Hepatocyte (in vitro differentiated cells): Measurements from ENCODE around the gene TMEM191C. TPM values are rescaled to one million over a fixed set of nuclear protein-coding genes. Genes with fewer than 3 reads are reported as not detected.
"Not testable (repeated sequence)": the region's sequence is repeated elsewhere in the genome, so short reads cannot be mapped to it uniquely, and the experiment has no call there.

Source experiments
- DNase-seq: peaks from one replicate; pipeline ENCODE4 v3.0.0-alpha.2; 2016; ENCODE audit warnings: low spot score
- H2AFZ ChIP-seq: fragments of 200-600 bp; sonication (generic); 2 replicates; pipeline ENCODE4 v1.6.0; 2016; ENCODE audit warnings: antibody characterized with exemption, mild to moderate bottlenecking
- H3K27ac ChIP-seq: fragments of 200-600 bp; sonication (generic); 2 replicates; pipeline ENCODE4 v1.5.1; 2016; ENCODE audit warnings: mild to moderate bottlenecking
- H3K27me3 ChIP-seq: fragments of 200-600 bp; sonication (generic); 2 replicates; pipeline ENCODE4 v1.6.1; 2016
- H3K36me3 ChIP-seq: fragments of 200-600 bp; sonication (generic); replicated peaks from 2 replicates; pipeline ENCODE4 v1.5.1; 2016; ENCODE audit warnings: low read depth; ENCODE audit not compliant: insufficient read depth
- H3K4me1 ChIP-seq: fragments of 200-600 bp; sonication (generic); 2 replicates; pipeline ENCODE4 v1.5.1; 2016; ENCODE audit warnings: mild to moderate bottlenecking, moderate library complexity; ENCODE audit not compliant: insufficient read depth
- H3K4me2 ChIP-seq: fragments of 200-600 bp; sonication (generic); 2 replicates; pipeline ENCODE4 v1.6.0; 2016
- H3K4me3 ChIP-seq: fragments of 200-600 bp; sonication (generic); 2 replicates; pipeline ENCODE4 v1.5.1; 2016; ENCODE audit warnings: mild to moderate bottlenecking
- H3K79me2 ChIP-seq: fragments of 200-600 bp; sonication (generic); 2 replicates; pipeline ENCODE4 v1.6.0; 2017; ENCODE audit warnings: mild to moderate bottlenecking
- H3K9me2 ChIP-seq: fragments of 200-600 bp; sonication (generic); replicated peaks from 2 replicates; pipeline ENCODE4 v1.6.0; 2017; ENCODE audit warnings: mild to moderate bottlenecking; ENCODE audit not compliant: insufficient read depth
- H3K9me3 ChIP-seq: fragments of 200-600 bp; sonication (generic); 2 replicates; pipeline ENCODE4 v1.5.1; 2016; ENCODE audit warnings: low read depth, mild to moderate bottlenecking
- H4K20me1 ChIP-seq: fragments of 200-600 bp; sonication (generic); 2 replicates; pipeline ENCODE4 v1.6.0; 2016; ENCODE audit warnings: mild to moderate bottlenecking; ENCODE audit not compliant: insufficient read depth, poor library complexity, severe bottlenecking
- WGBS: methylation state at CpG from one replicate; pipeline ENCODE4 v1.1.6; 2016; ENCODE audit warnings: low lambda C conversion rate; ENCODE audit errors: missing lambda C conversion rate; 5-methylcytosine and 5-hydroxymethylcytosine counted together
- polyA plus RNA-seq: library from polyadenylated mRNA; unstranded; fragments of >200 nt; fragmentation: Nextera tagmentation; extraction: Ambion mirVana; gene quantifications from 2 replicates; pipeline ENCODE4 v1.2.1, GENCODE V29; 2016
- total RNA-seq: library from RNA; depleted of rRNA; stranded (reverse); fragments of >200 nt; gene quantifications from 2 replicates; pipeline ENCODE4 v1.2.3, GENCODE V29; 2014

Gene TMEM191C
- total and polyA plus RNA-seq, 2 experiments from 2014 or later = 3.9 to 13.4 TPM

DNA sequence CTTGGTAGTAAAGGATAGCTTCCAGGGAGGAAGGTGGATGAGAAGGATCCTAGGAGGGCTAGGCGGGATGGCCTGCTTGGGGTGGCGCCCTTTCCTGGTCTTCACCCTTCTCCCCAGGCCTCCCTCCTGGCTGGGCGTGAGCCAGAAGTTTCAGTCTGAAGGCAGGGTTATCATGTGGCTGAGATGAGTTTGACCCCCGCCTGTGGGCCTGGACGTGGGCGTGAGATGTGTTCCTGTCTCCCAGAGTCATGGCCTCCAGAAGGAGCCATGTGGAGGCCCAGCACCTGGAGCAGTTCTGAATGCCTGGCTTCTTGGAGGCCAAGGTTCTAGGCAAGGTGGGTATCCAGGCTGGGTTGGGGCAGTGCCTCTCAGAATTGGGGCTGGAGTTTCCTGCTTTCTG is 29.2 kb upstream of the TMEM191C start:
- not testable (repeated sequence) for H3K4me1 ChIP-seq, H3K9me2 ChIP-seq, H3K4me2 ChIP-seq, H3K27ac ChIP-seq, H2AFZ ChIP-seq, DNase-seq, H4K20me1 ChIP-seq, H3K36me3 ChIP-seq, H3K9me3 ChIP-seq, H3K27me3 ChIP-seq, H3K79me2 ChIP-seq, H3K4me3 ChIP-seq
- 92% methylated on average over 5 of the region's 6 CpGs for WGBS

DNA sequence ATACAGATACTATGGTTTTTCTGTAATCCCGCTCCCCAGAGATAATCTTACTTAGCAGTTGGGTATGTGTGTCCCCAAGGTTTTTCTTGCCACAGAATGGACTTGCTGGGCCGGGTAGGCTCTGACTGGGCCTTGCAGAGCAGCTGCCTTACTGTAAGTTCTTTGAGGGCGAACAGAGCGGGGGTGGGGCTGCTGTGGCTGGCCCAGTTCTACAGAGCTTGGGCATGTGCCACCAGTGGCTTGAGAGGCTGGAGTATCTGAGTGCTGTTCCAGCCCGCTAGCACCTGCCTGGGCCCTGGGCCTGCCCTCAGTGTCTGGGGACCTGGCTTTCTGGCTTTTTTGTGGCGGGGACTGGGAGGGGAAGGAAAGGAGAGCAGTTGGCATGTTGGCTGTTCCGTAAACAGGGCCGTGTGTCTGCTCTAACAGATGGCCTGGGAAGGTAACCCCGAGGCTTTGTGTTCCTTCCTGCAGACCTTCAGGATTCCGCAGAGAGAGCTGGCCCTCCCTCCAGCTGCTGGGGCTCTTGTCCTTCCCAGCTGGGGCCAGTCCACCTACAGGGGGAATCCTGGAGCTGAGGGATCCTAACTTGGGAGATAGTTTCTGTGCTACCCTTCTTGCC is 27.1 kb upstream of the TMEM191C start:
- not testable (repeated sequence) for H3K4me3 ChIP-seq, H3K9me2 ChIP-seq
- WGBS = no CpG with 5 or more reads among the region's 10 CpGs

DNA sequence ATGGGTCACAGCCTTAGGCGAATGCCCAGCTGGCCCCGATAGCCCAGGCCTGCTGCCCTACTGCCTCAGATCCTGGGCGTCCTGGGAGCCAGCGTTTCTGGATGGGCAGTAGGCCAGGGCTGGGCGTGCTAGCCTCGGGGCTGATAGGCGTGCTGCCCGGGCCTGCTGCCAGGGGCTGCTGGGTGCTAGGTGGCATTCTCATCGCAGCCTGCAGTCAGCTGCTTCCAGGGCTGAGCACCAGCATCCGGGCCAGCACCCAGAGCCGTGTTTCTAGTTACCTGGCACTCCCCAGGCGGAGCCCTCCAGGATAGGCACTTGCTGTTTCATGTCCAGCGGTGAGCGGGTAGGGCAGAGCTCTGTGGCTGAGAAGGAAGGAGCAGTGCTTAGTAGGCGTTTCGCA is 26.5 kb upstream of the TMEM191C start:
- H2AFZ ChIP-seq, H3K4me3 ChIP-seq, H3K9me2 ChIP-seq, H3K27ac ChIP-seq, H3K4me2 ChIP-seq, H3K4me1 ChIP-seq, H3K36me3 ChIP-seq, H3K27me3 ChIP-seq, H3K9me3 ChIP-seq, DNase-seq: not testable (repeated sequence)
- WGBS = no CpG with 5 or more reads among the region's 16 CpGs
- peaks cover 25% of the 10 kb centered on the region for H4K20me1 ChIP-seq
- H3K79me2 ChIP-seq = peaks cover 21% of the 10 kb centered on the region

More for the DNA sequence above, 27.1 kb upstream of the TMEM191C start:
- not testable (repeated sequence) for DNase-seq, H3K27ac ChIP-seq, H3K27me3 ChIP-seq, H3K4me2 ChIP-seq, H3K36me3 ChIP-seq, H3K9me3 ChIP-seq, H2AFZ ChIP-seq, H3K4me1 ChIP-seq
- peaks cover 23% of the 10 kb centered on the region for H4K20me1 ChIP-seq
- peaks cover 17% of the 10 kb centered on the region for H3K79me2 ChIP-seq

DNA sequence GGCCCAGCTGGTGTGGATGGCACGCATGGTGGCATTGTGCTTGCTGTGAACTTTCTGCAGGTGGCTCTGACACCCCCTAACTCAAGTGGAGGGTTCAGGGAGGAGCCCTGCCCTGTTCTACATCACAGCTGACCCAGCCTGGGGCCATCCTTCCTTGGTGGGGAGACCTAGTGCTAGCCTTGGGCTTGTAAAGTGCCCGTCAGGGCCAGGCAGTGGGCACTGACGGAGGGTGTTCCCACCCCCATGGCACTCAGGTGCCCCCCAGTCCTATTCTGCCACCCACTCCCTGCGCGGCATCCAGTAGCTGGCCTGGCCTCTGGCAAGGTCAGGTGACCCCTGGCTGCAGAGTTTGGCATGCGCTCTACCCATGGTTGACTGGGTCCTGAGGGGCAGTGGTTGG is 26.0 kb upstream of the TMEM191C start:
- DNase-seq, H3K4me2 ChIP-seq, H3K9me2 ChIP-seq, H2AFZ ChIP-seq, H3K4me1 ChIP-seq, H3K27ac ChIP-seq, H3K4me3 ChIP-seq, H3K9me3 ChIP-seq, H3K27me3 ChIP-seq, H3K36me3 ChIP-seq: not testable (repeated sequence)
- 100% methylated on average over 2 of the region's 6 CpGs for WGBS
- peaks cover 24% of the 10 kb centered on the region for H4K20me1 ChIP-seq
- H3K79me2 ChIP-seq = peaks cover 23% of the 10 kb centered on the region

DNA sequence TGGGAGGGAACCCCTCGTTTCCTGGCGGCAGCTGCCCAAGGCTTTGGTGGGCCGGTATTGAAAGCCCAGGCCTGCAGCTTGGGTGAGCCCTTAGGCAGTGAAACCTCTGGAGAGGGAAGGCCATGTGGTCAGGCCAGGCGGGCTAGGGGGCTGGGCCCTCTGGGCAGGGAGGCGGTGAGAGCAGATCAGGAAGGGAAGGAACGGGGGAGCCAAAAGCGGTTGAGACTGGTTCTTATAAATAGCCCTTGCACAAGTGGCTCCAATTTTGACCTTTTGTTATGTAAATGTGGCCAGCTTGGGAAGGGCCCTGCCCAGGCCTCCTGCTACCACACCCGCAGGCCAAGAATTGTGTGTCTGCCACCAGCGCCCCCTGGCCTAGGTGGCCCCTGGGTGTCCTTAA is 25.1 kb upstream of the TMEM191C start:
- H3K79me2 ChIP-seq = peaks cover 27% of the 10 kb centered on the region
- H4K20me1 ChIP-seq = peaks cover 26% of the 10 kb centered on the region
- not testable (repeated sequence) for H3K4me2 ChIP-seq, H3K4me3 ChIP-seq, H3K9me3 ChIP-seq, H3K9me2 ChIP-seq, DNase-seq, H3K27me3 ChIP-seq, H3K27ac ChIP-seq, H3K36me3 ChIP-seq, H2AFZ ChIP-seq, H3K4me1 ChIP-seq
- WGBS = no CpG with 5 or more reads among the region's 9 CpGs

DNA sequence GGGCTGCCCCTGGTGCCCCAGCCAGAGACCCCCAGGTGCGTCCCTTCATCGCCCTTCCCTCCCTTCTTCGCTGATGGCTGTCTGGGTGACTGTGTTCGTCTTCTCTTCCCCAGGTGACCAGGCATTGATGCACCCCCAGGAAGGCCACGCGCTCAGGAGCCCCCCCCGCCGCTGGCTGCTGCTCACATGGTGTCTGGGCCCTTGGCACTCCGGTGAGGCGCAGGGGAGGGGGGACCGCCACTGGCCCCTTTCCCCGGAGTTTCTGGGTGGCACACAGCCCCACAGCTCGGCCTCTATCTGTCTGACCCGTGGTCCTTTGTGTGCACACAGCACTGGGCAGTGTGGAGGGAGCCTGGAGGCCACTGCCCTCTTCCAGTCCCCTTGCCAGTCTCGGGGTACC is 24.5 kb upstream of the TMEM191C start:
- not testable (repeated sequence) for DNase-seq
- WGBS = 100% methylated on average over 1 of the region's 15 CpGs

More for the DNA sequence above, 24.5 kb upstream of the TMEM191C start:
- Histone ChIP-seq H3K79me2 (peaks cover 32% of the 10 kb centered on the region), H4K20me1 (peaks cover 30% of the 10 kb centered on the region)
- not testable (repeated sequence) for H2AFZ ChIP-seq, H3K4me3 ChIP-seq, H3K27ac ChIP-seq, H3K4me2 ChIP-seq, H3K9me3 ChIP-seq, H3K4me1 ChIP-seq, H3K36me3 ChIP-seq, H3K27me3 ChIP-seq, H3K9me2 ChIP-seq
